GM23338 (cell line): ENCODE results near the gene KCNJ10. TPM values are rescaled to one million over a fixed set of nuclear protein-coding genes. Genes with fewer than 3 reads are reported as not detected.

Experiments
- ATAC-seq: fragments of 200-7000 bp; cut with Tn5 transposase; 3 replicates; pipeline ENCODE4 v1.9.1; 2020
- DNase-seq: peaks from one replicate; pipeline ENCODE4 v3.0.0-alpha.2; 2015; ENCODE audit warnings: low spot score
- H2AFZ ChIP-seq: fragments of 200-600 bp; sonication (generic); 2 replicates; pipeline ENCODE4 v1.8.0; 2016; ENCODE audit warnings: antibody characterized with exemption, mild to moderate bottlenecking, moderate library complexity
- H3F3A ChIP-seq: fragments of 200-600 bp; sonication (generic); replicated peaks from 2 replicates; pipeline ENCODE4 v1.8.0; 2017; ENCODE audit warnings: antibody characterized with exemption, mixed run types, low read depth
- H3K27ac ChIP-seq: fragments of 200-600 bp; sonication (generic); 2 replicates; pipeline ENCODE4 v1.6.1; 2016; ENCODE audit warnings: low read depth
- H3K27me3 ChIP-seq: fragments of 200-600 bp; sonication (generic); 2 replicates; pipeline ENCODE4 v1.8.0; 2016; ENCODE audit warnings: mild to moderate bottlenecking, mixed run types, moderate library complexity; ENCODE audit not compliant: insufficient read depth
- H3K36me3 ChIP-seq: fragments of 200-600 bp; sonication (generic); 2 replicates; pipeline ENCODE4 v1.8.0; 2016; ENCODE audit warnings: mild to moderate bottlenecking; ENCODE audit not compliant: insufficient read depth
- H3K4me1 ChIP-seq: fragments of 200-600 bp; sonication (generic); 2 replicates; pipeline ENCODE4 v1.8.0; 2016; ENCODE audit warnings: mild to moderate bottlenecking, moderate library complexity; ENCODE audit not compliant: insufficient read depth
- H3K4me2 ChIP-seq: fragments of 200-600 bp; sonication (generic); 2 replicates; pipeline ENCODE4 v1.7.1; 2017; ENCODE audit warnings: mixed run types
- H3K4me3 ChIP-seq: fragments of 200-600 bp; sonication (generic); 2 replicates; pipeline ENCODE4 v1.6.1; 2016; ENCODE audit warnings: mixed run types
- H3K79me2 ChIP-seq: fragments of 200-600 bp; sonication (generic); replicated peaks from 2 replicates; pipeline ENCODE4 v1.8.0; 2017; ENCODE audit warnings: mild to moderate bottlenecking; ENCODE audit not compliant: insufficient read depth
- H3K9me2 ChIP-seq: fragments of 200-600 bp; sonication (generic); 2 replicates; pipeline ENCODE4 v1.8.0; 2017; ENCODE audit not compliant: insufficient read depth
- H4K20me1 ChIP-seq: fragments of 200-600 bp; sonication (generic); replicated peaks from 2 replicates; pipeline ENCODE4 v1.8.0; 2017; ENCODE audit warnings: mild to moderate bottlenecking; ENCODE audit not compliant: insufficient read depth
- H3K27ac Mint-ChIP-seq: 2 replicates; pipeline ENCODE4 v1.8.0; 2020; ENCODE audit warnings: inconsistent platforms, mild to moderate bottlenecking, moderate library complexity, mixed read lengths
- H3K27me3 Mint-ChIP-seq: 3 replicates; pipeline ENCODE4 v1.8.0; 2022; ENCODE audit warnings: low read depth, mild to moderate bottlenecking, moderate library complexity, mixed read lengths, inconsistent platforms; ENCODE audit not compliant: insufficient read depth, poor library complexity
- H3K36me3 Mint-ChIP-seq: 3 replicates; pipeline ENCODE4 v1.8.0; 2021; ENCODE audit warnings: low read depth, mild to moderate bottlenecking, inconsistent platforms, moderate library complexity, mixed read lengths
- H3K4me1 Mint-ChIP-seq: 3 replicates; pipeline ENCODE4 v1.8.0; 2020; ENCODE audit warnings: mild to moderate bottlenecking, inconsistent platforms, mixed read lengths
- H3K4me3 Mint-ChIP-seq: 3 replicates; pipeline ENCODE4 v1.8.0; 2021; ENCODE audit warnings: moderate library complexity, mild to moderate bottlenecking, inconsistent platforms, mixed read lengths
- H3K9me3 Mint-ChIP-seq: 3 replicates; pipeline ENCODE4 v1.8.0; 2020; ENCODE audit warnings: moderate library complexity, mild to moderate bottlenecking, inconsistent platforms, mixed read lengths
- NANOG ChIP-seq: IDR thresholded peaks from 2 replicates; pipeline ENCODE4 v1.6.1; 2016; ENCODE audit warnings: antibody characterized with exemption, borderline replicate concordance
- POLR2AphosphoS5 ChIP-seq: IDR thresholded peaks from 2 replicates; pipeline ENCODE4 v1.6.1; 2016; ENCODE audit warnings: antibody characterized with exemption, low read depth
- REST ChIP-seq: IDR thresholded peaks from one replicate; pipeline ENCODE4 v1.6.1; 2018; ENCODE audit warnings: antibody characterized with exemption; ENCODE audit not compliant: unreplicated experiment
- STAT1 ChIP-seq: IDR thresholded peaks from one replicate; pipeline ENCODE4 v1.6.1; 2016; ENCODE audit warnings: antibody characterized with exemption; ENCODE audit not compliant: unreplicated experiment
- ZNF331 ChIP-seq: fragments of 250-450 bp; sonication (Bioruptor Pico); IDR thresholded peaks from 2 replicates; pipeline ENCODE4 v1.5.0; 2020; ENCODE audit warnings: low read depth, mild to moderate bottlenecking, moderate library complexity
- ZNF462 ChIP-seq: fragments of 250-450 bp; sonication (Bioruptor Pico); IDR thresholded peaks from 2 replicates; pipeline ENCODE4 v1.5.0; 2020; ENCODE audit warnings: mild to moderate bottlenecking, moderate library complexity
- polyA plus RNA-seq: library from polyadenylated mRNA; unstranded; fragments of >200 nt; fragmentation: Nextera tagmentation; extraction: Ambion mirVana; gene quantifications from 2 replicates; pipeline ENCODE4 v1.2.1, GENCODE V29; 2016
- total RNA-seq: library from RNA; depleted of rRNA; stranded (reverse); fragments of >200 nt; shearing (Covaris generic); gene quantifications from 2 replicates; pipeline ENCODE4 v1.2.3, GENCODE V29; 2014

KCNJ10 gene
- total and polyA plus RNA-seq, 2 experiments from 2014 or later, result 1.4 to 2.8 TPM

- no peak for TF ChIP-seq ZNF462 (CRISPR knock-in tag)
Measured at GRCh38 chr1:160020196-160020595, 49.8 kb downstream of the KCNJ10 start (continued).

GRCh38 chr1:160018900-160019299 lies 51.1 kb downstream of the KCNJ10 start:
- Histone ChIP-seq H3K4me2 (no peak overlapping the region), H3K36me3 (no peaks in the 10 kb centered on the region), H3F3A (no peaks in the 10 kb centered on the region), H3K4me1 (no peaks in the 10 kb centered on the region), H4K20me1 (no peaks in the 10 kb centered on the region), H2AFZ (no peak overlapping the region), H3K27me3 (no peaks in the 10 kb centered on the region), H3K4me3 (no peak overlapping the region), H3K9me2 (no peaks in the 10 kb centered on the region), H3K79me2 (no peaks in the 10 kb centered on the region), H3K27ac (no peak overlapping the region)
- no peak for ATAC-seq
- no peak overlapping the region for H3K4me3 Mint-ChIP-seq
- no peaks in the 10 kb centered on the region for H3K9me3 Mint-ChIP-seq
- H3K27ac Mint-ChIP-seq, result no peak overlapping the region
- no peaks in the 10 kb centered on the region for H3K27me3 Mint-ChIP-seq
- no peaks in the 10 kb centered on the region for H3K36me3 Mint-ChIP-seq
- 0 out of 3 replicates have a peak, but pooled peaks cover 3% of the 10 kb centered on the region for H3K4me1 Mint-ChIP-seq
- DNase-seq, result no peak
- TF ChIP-seq NANOG (no peak), ZNF462 (CRISPR knock-in tag) (no peak), ZNF331 (CRISPR knock-in tag) (no peak), STAT1 (no peak), REST (no peak), POLR2AphosphoS5 (no peak)
